Hepatocyte (in vitro differentiated cells): Measurements from ENCODE around the gene PACRG. TPM values are rescaled to one million over a fixed set of nuclear protein-coding genes. Genes with fewer than 3 reads are reported as not detected.

Experiments used
- DNase-seq: peaks from one replicate; pipeline ENCODE4 v3.0.0-alpha.2; 2016; ENCODE audit warnings: low spot score
- H2AFZ ChIP-seq: fragments of 200-600 bp; sonication (generic); 2 replicates; pipeline ENCODE4 v1.6.0; 2016; ENCODE audit warnings: antibody characterized with exemption, mild to moderate bottlenecking
- H3K27ac ChIP-seq: fragments of 200-600 bp; sonication (generic); 2 replicates; pipeline ENCODE4 v1.5.1; 2016; ENCODE audit warnings: mild to moderate bottlenecking
- H3K27me3 ChIP-seq: fragments of 200-600 bp; sonication (generic); 2 replicates; pipeline ENCODE4 v1.6.1; 2016
- H3K36me3 ChIP-seq: fragments of 200-600 bp; sonication (generic); replicated peaks from 2 replicates; pipeline ENCODE4 v1.5.1; 2016; ENCODE audit warnings: low read depth; ENCODE audit not compliant: insufficient read depth
- H3K4me1 ChIP-seq: fragments of 200-600 bp; sonication (generic); 2 replicates; pipeline ENCODE4 v1.5.1; 2016; ENCODE audit warnings: mild to moderate bottlenecking, moderate library complexity; ENCODE audit not compliant: insufficient read depth
- H3K4me2 ChIP-seq: fragments of 200-600 bp; sonication (generic); 2 replicates; pipeline ENCODE4 v1.6.0; 2016
- H3K4me3 ChIP-seq: fragments of 200-600 bp; sonication (generic); 2 replicates; pipeline ENCODE4 v1.5.1; 2016; ENCODE audit warnings: mild to moderate bottlenecking
- H3K79me2 ChIP-seq: fragments of 200-600 bp; sonication (generic); 2 replicates; pipeline ENCODE4 v1.6.0; 2017; ENCODE audit warnings: mild to moderate bottlenecking
- H3K9me2 ChIP-seq: fragments of 200-600 bp; sonication (generic); replicated peaks from 2 replicates; pipeline ENCODE4 v1.6.0; 2017; ENCODE audit warnings: mild to moderate bottlenecking; ENCODE audit not compliant: insufficient read depth
- H3K9me3 ChIP-seq: fragments of 200-600 bp; sonication (generic); 2 replicates; pipeline ENCODE4 v1.5.1; 2016; ENCODE audit warnings: low read depth, mild to moderate bottlenecking
- H4K20me1 ChIP-seq: fragments of 200-600 bp; sonication (generic); 2 replicates; pipeline ENCODE4 v1.6.0; 2016; ENCODE audit warnings: mild to moderate bottlenecking; ENCODE audit not compliant: insufficient read depth, poor library complexity, severe bottlenecking
- CTCF ChIP-seq: fragments of 200-600 bp; sonication (generic); IDR thresholded peaks from 2 replicates; pipeline ENCODE4 v1.5.1; 2016; ENCODE audit warnings: antibody characterized with exemption, mild to moderate bottlenecking; ENCODE audit not compliant: poor library complexity
- EZH2 ChIP-seq: fragments of 200-600 bp; sonication (generic); IDR thresholded peaks from 2 replicates; pipeline ENCODE4 v1.6.1; 2016; ENCODE audit warnings: antibody characterized with exemption, mild to moderate bottlenecking, borderline replicate concordance
- EZH2phosphoT487 ChIP-seq: fragments of 200-600 bp; sonication (generic); IDR thresholded peaks from one replicate; pipeline ENCODE4 v1.6.1; 2018; ENCODE audit warnings: antibody characterized with exemption, mild to moderate bottlenecking, low read depth, moderate library complexity; ENCODE audit not compliant: unreplicated experiment, severe bottlenecking
- WGBS: methylation state at CpG from one replicate; pipeline ENCODE4 v1.1.6; 2016; ENCODE audit warnings: low lambda C conversion rate; ENCODE audit errors: missing lambda C conversion rate; 5-methylcytosine and 5-hydroxymethylcytosine counted together
- polyA plus RNA-seq: library from polyadenylated mRNA; unstranded; fragments of >200 nt; fragmentation: Nextera tagmentation; extraction: Ambion mirVana; gene quantifications from 2 replicates; pipeline ENCODE4 v1.2.1, GENCODE V29; 2016
- total RNA-seq: library from RNA; depleted of rRNA; stranded (reverse); fragments of >200 nt; gene quantifications from 2 replicates; pipeline ENCODE4 v1.2.3, GENCODE V29; 2014

The PACRG gene
- total and polyA plus RNA-seq, 2 experiments from 2014 or later, result 0.91 to 2.6 TPM

DNA sequence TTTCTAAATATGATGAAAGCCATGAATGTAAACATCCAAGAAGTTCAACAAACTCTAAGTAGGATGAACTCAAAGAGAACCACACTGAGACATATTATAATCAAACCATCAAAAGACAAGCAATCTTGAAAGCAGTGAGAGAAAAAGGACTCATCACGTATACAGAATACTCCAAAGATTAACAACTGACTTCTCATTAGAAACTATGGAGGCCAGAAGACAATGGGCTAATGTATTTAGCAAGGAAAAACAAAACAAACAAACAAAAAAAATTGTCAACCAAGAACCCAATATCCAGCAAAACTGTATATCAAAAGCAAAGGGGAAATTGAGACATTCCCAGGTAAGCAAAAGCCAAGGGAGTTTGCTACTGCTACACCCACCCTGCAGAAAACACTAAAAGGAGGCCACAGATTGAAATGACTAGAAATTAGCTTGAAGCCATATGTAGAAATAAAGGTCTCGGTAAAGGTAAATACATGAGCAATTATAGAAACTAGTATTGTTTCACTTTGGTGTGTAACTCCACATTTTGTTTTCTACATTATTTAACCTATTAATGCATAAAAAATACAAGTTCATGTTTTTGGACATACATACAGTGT, 385.7 kb downstream of the PACRG start:
- WGBS, result 88% methylated on average over 2 of the region's 2 CpGs
- no peaks in the 10 kb centered on the region for H4K20me1 ChIP-seq

GRCh38 chr6:163118941-163119340, 391.2 kb downstream of the PACRG start:
- Histone ChIP-seq H3K9me3 (no peaks in the 10 kb centered on the region), H3K4me2 (no peak overlapping the region), H3K4me3 (no peak overlapping the region), H3K9me2 (no peaks in the 10 kb centered on the region), H2AFZ (no peak overlapping the region), H4K20me1 (no peaks in the 10 kb centered on the region), H3K27me3 (no peaks in the 10 kb centered on the region), H3K27ac (no peak overlapping the region), H3K36me3 (no peaks in the 10 kb centered on the region), H3K4me1 (no peaks in the 10 kb centered on the region), H3K79me2 (no peaks in the 10 kb centered on the region)
- no peak for TF ChIP-seq EZH2
- TF ChIP-seq CTCF, result no peak
- no peak for TF ChIP-seq EZH2phosphoT487
- 93% methylated on average over 6 of the region's 6 CpGs for WGBS
- DNase-seq, result no peak

More for the DNA sequence above, 385.7 kb downstream of the PACRG start:
- H3K9me3 ChIP-seq, result no peaks in the 10 kb centered on the region
- no peak overlapping the region for H2AFZ ChIP-seq
- no peak for TF ChIP-seq CTCF
- no peak for TF ChIP-seq EZH2phosphoT487
- no peak for TF ChIP-seq EZH2
- H3K4me1 ChIP-seq, result no peaks in the 10 kb centered on the region
- H3K79me2 ChIP-seq, result no peaks in the 10 kb centered on the region
- H3K27me3 ChIP-seq, result no peaks in the 10 kb centered on the region
- H3K4me2 ChIP-seq, result no peak overlapping the region
- H3K27ac ChIP-seq, result no peak overlapping the region
- H3K36me3 ChIP-seq, result no peaks in the 10 kb centered on the region
- DNase-seq, result no peak
- H3K9me2 ChIP-seq, result no peaks in the 10 kb centered on the region
- H3K4me3 ChIP-seq, result no peak overlapping the region

- Histone ChIP-seq H3K4me2 (no peak overlapping the region), H3K36me3 (no peaks in the 10 kb centered on the region), H3K27ac (no peak overlapping the region), H3K4me1 (no peaks in the 10 kb centered on the region), H3K4me3 (no peak overlapping the region), H3K27me3 (no peaks in the 10 kb centered on the region), H3K9me3 (no peaks in the 10 kb centered on the region), H3K9me2 (no peaks in the 10 kb centered on the region), H2AFZ (no peak overlapping the region), H4K20me1 (no peaks in the 10 kb centered on the region), H3K79me2 (no peaks in the 10 kb centered on the region)
- WGBS, result 91% methylated on average over 3 of the region's 3 CpGs
- no peak for TF ChIP-seq CTCF
- TF ChIP-seq EZH2phosphoT487, result no peak
- TF ChIP-seq EZH2, result no peak
- DNase-seq, result no peak
These were observed 392.4 kb downstream of the PACRG start for GRCh38 chr6:163120223-163120622.
